K562 (cell line): ENCODE results near the gene GNG5. TPM values are rescaled to one million over a fixed set of nuclear protein-coding genes. Genes with fewer than 3 reads are reported as not detected.

Experiments used
- CCNT2 ChIP-seq: IDR thresholded peaks from 2 replicates; pipeline ENCODE4 v1.6.1; 2011; ENCODE audit warnings: borderline replicate concordance, low read depth, mild to moderate bottlenecking, moderate library complexity, mixed read lengths, low read length; ENCODE audit not compliant: insufficient read length; ENCODE audit errors: extremely low read depth
- CSDE1 ChIP-seq, 2 experiments: fragments of 450-650 bp; IDR thresholded peaks; 2 replicates each; pipeline ENCODE4 v1.6.1; 2016; ENCODE audit warnings: mild to moderate bottlenecking in 1 of 2
- FIP1L1 ChIP-seq: fragments of 200-400 bp; formaldehyde crosslinking; IDR thresholded peaks from 2 replicates; pipeline ENCODE4 v1.6.1; 2018; ENCODE audit warnings: mild to moderate bottlenecking, low read depth, low read length; ENCODE audit not compliant: poor library complexity, severe bottlenecking
- GABPA ChIP-seq: fragments of 200-800 bp; sonication (Bioruptor generic); conservative IDR thresholded peaks from 2 replicates; pipeline ENCODE4 v1.6.1; 2016; ENCODE audit warnings: low read depth, missing genetic modification characterization, missing compliant biosample characterization
- HDGF ChIP-seq: fragments of 450-650 bp; IDR thresholded peaks from 2 replicates; pipeline ENCODE4 v1.6.1; 2016
- NFIC ChIP-seq: fragments of 450-650 bp; IDR thresholded peaks from 2 replicates; pipeline ENCODE4 v1.6.1; 2017; ENCODE audit warnings: mild to moderate bottlenecking, inconsistent platforms
- STAT5A ChIP-seq: IDR thresholded peaks from 2 replicates; pipeline ENCODE4 v1.6.1; 2012; ENCODE audit warnings: low read length, inconsistent platforms, borderline replicate concordance
- ZSCAN29 ChIP-seq: fragments of 450-650 bp; IDR thresholded peaks from 2 replicates; pipeline ENCODE4 v1.6.1; 2017
- polyA plus RNA-seq, 8 experiments: library from polyadenylated mRNA; depleted of rRNA in 4 of 8; stranded (reverse) in 5 of 8; unstranded in 3 of 8; fragments of >200 nt; fragmentation: Nextera tagmentation in 2 of 8; fragmentation: Illumina TruSeq in 1 of 8; extraction: Ambion mirVana in 2 of 8; extraction: Trizol in 1 of 8; gene quantifications; 2 replicates each; pipeline versions ENCODE4 v1.2.1 to v1.2.3, GENCODE V29; 2011 to 2014; ENCODE audit warnings: inconsistent platforms in 1 of 8, missing spikeins in 1 of 8
- total RNA-seq, 7 experiments: library from RNA; depleted of rRNA in 6 of 7; stranded (reverse); fragments of >200 nt in 6 of 7; fragmentation: Illumina TruSeq in 2 of 7; extraction: Trizol in 2 of 7; gene quantifications; 2 replicates each; pipeline versions ENCODE4 v1.2.1 to v1.2.3, GENCODE V29; 2011 to 2021; ENCODE audit warnings: low replicate concordance in 1 of 7
- TF ChIP-seq, protein P1 (sequence below): fragments of 200-800 bp; sonication (Bioruptor generic); IDR thresholded peaks from 2 replicates; pipeline ENCODE4 v1.6.1; 2017; ENCODE audit warnings: missing genetic modification characterization, missing compliant biosample characterization
- TF ChIP-seq, protein P2 (sequence below), 2 experiments: IDR thresholded peaks; 2 replicates each; pipeline ENCODE4 v1.6.1; 2011; ENCODE audit warnings: borderline replicate concordance in 1 of 2, control low read depth in 1 of 2, low read depth in 1 of 2, low read length in 1 of 2, mild to moderate bottlenecking in 1 of 2, mixed read lengths in 1 of 2, moderate library complexity in 1 of 2; ENCODE audit not compliant: insufficient read depth in 1 of 2, insufficient read length in 1 of 2, poor library complexity in 1 of 2, severe bottlenecking in 1 of 2; ENCODE audit errors: extremely low read depth in 1 of 2
- TF ChIP-seq, protein P3 (sequence below): sonication (generic); formaldehyde crosslinking; IDR thresholded peaks from 2 replicates; pipeline ENCODE4 v1.8.0; 2022; ENCODE audit warnings: missing genetic modification reagents, mild to moderate bottlenecking, borderline replicate concordance
- TF ChIP-seq, protein P4 (sequence below), 2 experiments: fragments of 450-650 bp in 1 of 2; sonication (generic) in 1 of 2; formaldehyde crosslinking in 1 of 2; IDR thresholded peaks in 1 of 2; conservative IDR thresholded peaks in 1 of 2; 2 replicates each; pipeline versions ENCODE4 v1.6.1 to v1.8.1; 2016 to 2023; ENCODE audit warnings: mild to moderate bottlenecking in 2 of 2, moderate library complexity in 2 of 2, inconsistent platforms in 1 of 2, missing genetic modification reagents in 1 of 2
- TF ChIP-seq, protein P5 (sequence below): fragments of 250-450 bp; sonication (Bioruptor Pico); IDR thresholded peaks from 2 replicates; pipeline ENCODE4 v1.8.0; 2021; ENCODE audit warnings: moderate library complexity, mild to moderate bottlenecking, inconsistent platforms
- TF ChIP-seq, protein P6 (sequence below): sonication (generic); formaldehyde crosslinking; IDR thresholded peaks from 2 replicates; pipeline ENCODE4 v1.8.1; 2023; ENCODE audit warnings: mild to moderate bottlenecking, missing genetic modification reagents, moderate library complexity
- TF ChIP-seq, protein P7 (sequence below): fragments of 150-350 bp; conservative IDR thresholded peaks from 2 replicates; pipeline ENCODE4 v1.6.1; 2014; ENCODE audit warnings: low read length

Gene GNG5
- total and polyA plus RNA-seq, 9 of the 15 experiments (the other 6 are each of a cell fraction or from before 2014, with no cell fraction given), result 61.9 to 243 (median 150) TPM

DNA sequence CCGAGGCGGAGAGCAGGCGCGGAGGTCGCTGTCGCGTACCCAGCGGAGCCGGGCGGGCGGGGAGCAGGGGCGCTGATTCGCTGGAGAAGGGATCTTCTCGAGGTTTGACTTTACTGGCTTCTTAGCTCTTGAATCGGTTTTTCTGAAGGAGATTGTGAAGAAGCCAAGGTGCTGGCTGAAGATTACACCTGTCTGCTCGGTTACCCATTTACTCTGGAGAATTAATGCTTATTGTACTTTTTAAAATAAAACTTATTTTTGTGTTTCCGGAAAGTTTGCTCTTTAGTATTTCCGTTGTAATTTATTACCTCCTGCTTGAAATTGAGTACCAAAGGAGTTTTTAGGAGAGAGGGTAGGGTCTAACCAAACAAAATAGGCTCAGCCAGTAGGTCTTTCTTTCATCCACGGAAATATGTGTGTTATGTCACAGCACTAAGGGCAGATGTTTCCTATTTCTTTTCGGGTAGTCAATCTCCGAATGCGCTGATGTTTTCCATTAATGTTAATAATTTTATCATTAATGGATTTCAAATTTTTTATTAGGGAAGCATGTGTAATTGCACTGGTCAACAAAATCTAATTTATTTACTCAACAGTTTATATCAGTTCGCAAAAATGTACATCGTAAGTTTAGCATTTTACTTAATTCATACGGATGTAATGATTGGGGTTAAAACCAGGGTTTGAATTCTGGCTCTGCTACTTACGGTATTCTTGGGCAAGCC is 510 bp upstream of the GNG5 start (continued):
- TF ChIP-seq, protein P1, sequence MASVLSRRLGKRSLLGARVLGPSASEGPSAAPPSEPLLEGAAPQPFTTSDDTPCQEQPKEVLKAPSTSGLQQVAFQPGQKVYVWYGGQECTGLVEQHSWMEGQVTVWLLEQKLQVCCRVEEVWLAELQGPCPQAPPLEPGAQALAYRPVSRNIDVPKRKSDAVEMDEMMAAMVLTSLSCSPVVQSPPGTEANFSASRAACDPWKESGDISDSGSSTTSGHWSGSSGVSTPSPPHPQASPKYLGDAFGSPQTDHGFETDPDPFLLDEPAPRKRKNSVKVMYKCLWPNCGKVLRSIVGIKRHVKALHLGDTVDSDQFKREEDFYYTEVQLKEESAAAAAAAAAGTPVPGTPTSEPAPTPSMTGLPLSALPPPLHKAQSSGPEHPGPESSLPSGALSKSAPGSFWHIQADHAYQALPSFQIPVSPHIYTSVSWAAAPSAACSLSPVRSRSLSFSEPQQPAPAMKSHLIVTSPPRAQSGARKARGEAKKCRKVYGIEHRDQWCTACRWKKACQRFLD (CRISPR knock-in tag), result peak; percentile 19; the same call in 1 of the 2 replicates
- TF ChIP-seq, protein P2, sequence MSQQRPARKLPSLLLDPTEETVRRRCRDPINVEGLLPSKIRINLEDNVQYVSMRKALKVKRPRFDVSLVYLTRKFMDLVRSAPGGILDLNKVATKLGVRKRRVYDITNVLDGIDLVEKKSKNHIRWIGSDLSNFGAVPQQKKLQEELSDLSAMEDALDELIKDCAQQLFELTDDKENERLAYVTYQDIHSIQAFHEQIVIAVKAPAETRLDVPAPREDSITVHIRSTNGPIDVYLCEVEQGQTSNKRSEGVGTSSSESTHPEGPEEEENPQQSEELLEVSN (IDR thresholded peaks at IDR 0.05; ENCODE audit: borderline replicate concordance in 1 of 2, extremely low read depth in 1 of 2, insufficient read depth in 1 of 2, insufficient read length in 1 of 2, low read depth in 1 of 2, low read length in 1 of 2, poor library complexity in 1 of 2, severe bottlenecking in 1 of 2), result peak in 1 of 2 experiments; percentile 79
- TF ChIP-seq CSDE1 (IDR thresholded peaks at IDR 0.05) (0 out of 4 replicates have a peak, but pooled peaks of 1 of the 2 experiments have one; percentile 26), HDGF (no peak), STAT5A (peak; percentile 7; the same call in 1 of the 2 replicates), NFIC (no peak), CCNT2 (peak; percentile 87), FIP1L1 (no peak), GABPA (tag) (no peak), ZSCAN29 (no peak)
- TF ChIP-seq, protein P3, sequence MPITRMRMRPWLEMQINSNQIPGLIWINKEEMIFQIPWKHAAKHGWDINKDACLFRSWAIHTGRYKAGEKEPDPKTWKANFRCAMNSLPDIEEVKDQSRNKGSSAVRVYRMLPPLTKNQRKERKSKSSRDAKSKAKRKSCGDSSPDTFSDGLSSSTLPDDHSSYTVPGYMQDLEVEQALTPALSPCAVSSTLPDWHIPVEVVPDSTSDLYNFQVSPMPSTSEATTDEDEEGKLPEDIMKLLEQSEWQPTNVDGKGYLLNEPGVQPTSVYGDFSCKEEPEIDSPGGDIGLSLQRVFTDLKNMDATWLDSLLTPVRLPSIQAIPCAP (CRISPR knock-in tag), result no peak
- TF ChIP-seq, protein P4, sequence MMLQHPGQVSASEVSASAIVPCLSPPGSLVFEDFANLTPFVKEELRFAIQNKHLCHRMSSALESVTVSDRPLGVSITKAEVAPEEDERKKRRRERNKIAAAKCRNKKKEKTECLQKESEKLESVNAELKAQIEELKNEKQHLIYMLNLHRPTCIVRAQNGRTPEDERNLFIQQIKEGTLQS (IDR thresholded peaks at IDR 0.05), result no peak
- TF ChIP-seq, protein P4 (CRISPR knock-in tag; conservative IDR thresholded peaks at IDR 0.05), result no peak
- TF ChIP-seq, protein P5, sequence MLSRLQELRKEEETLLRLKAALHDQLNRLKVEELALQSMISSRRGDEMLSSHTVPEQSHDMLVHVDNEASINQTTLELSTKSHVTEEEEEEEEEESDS (CRISPR knock-in tag), result no peak
- TF ChIP-seq, protein P6, sequence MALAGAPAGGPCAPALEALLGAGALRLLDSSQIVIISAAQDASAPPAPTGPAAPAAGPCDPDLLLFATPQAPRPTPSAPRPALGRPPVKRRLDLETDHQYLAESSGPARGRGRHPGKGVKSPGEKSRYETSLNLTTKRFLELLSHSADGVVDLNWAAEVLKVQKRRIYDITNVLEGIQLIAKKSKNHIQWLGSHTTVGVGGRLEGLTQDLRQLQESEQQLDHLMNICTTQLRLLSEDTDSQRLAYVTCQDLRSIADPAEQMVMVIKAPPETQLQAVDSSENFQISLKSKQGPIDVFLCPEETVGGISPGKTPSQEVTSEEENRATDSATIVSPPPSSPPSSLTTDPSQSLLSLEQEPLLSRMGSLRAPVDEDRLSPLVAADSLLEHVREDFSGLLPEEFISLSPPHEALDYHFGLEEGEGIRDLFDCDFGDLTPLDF (CRISPR knock-in tag), result no peak
- TF ChIP-seq, protein P7, sequence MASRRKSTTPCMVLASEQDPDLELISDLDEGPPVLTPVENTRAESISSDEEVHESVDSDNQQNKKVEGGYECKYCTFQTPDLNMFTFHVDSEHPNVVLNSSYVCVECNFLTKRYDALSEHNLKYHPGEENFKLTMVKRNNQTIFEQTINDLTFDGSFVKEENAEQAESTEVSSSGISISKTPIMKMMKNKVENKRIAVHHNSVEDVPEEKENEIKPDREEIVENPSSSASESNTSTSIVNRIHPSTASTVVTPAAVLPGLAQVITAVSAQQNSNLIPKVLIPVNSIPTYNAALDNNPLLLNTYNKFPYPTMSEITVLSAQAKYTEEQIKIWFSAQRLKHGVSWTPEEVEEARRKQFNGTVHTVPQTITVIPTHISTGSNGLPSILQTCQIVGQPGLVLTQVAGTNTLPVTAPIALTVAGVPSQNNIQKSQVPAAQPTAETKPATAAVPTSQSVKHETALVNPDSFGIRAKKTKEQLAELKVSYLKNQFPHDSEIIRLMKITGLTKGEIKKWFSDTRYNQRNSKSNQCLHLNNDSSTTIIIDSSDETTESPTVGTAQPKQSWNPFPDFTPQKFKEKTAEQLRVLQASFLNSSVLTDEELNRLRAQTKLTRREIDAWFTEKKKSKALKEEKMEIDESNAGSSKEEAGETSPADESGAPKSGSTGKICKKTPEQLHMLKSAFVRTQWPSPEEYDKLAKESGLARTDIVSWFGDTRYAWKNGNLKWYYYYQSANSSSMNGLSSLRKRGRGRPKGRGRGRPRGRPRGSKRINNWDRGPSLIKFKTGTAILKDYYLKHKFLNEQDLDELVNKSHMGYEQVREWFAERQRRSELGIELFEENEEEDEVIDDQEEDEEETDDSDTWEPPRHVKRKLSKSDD, result no peak
